ENCODE data around the gene TTN.

TTN gene

GRCh38 chr2:178592655-178593054 is 214.6 kb downstream of the TTN start:
- H3K9me2 ChIP-seq (replicated peaks; ENCODE audit: low read depth, low read length), result no peaks in the 10 kb centered on the region
- no peaks in the 10 kb centered on the region for H3K4me1 ChIP-seq (ENCODE audit: insufficient read depth, low read length, poor library complexity, severe bottlenecking)
- H3K27me3 ChIP-seq (ENCODE audit: insufficient read depth, low read length, poor library complexity, severe bottlenecking), result no peaks in the 10 kb centered on the region
- H2AFZ ChIP-seq (ENCODE audit: low read length), result no peak overlapping the region
- H3K9me3 ChIP-seq (ENCODE audit: insufficient read depth, low read depth, low read length), result no peaks in the 10 kb centered on the region
- H3K36me3 ChIP-seq (ENCODE audit: insufficient read depth, low read length), result no peaks in the 10 kb centered on the region
- H3K4me2 ChIP-seq (ENCODE audit: low read depth, low read length, poor library complexity, severe bottlenecking), result no peak overlapping the region
- no peaks in the 10 kb centered on the region for H3F3A ChIP-seq (ENCODE audit: low read depth)
- H4K20me1 ChIP-seq (ENCODE audit: insufficient read depth, low read length, poor library complexity, severe bottlenecking), result no peaks in the 10 kb centered on the region
- H3K9ac ChIP-seq (ENCODE audit: low read depth, low read length, poor library complexity, severe bottlenecking), result no peak overlapping the region
- no peaks in the 10 kb centered on the region for H3K79me2 ChIP-seq (ENCODE audit: insufficient read depth, low read length)
- no peak overlapping the region for H3K4me3 ChIP-seq (ENCODE audit: low read length, poor library complexity, severe bottlenecking)
- no peak for TF ChIP-seq CTCF (conservative IDR thresholded peaks at IDR 0.05; ENCODE audit: low read length)
- no peak for TF ChIP-seq EZH2phosphoT487 (IDR thresholded peaks at IDR 0.05; ENCODE audit: borderline replicate concordance)

GRCh38 chr2:178589335-178589734 is 217.9 kb downstream of the TTN start:
- H3F3A ChIP-seq (ENCODE audit: low read depth), result no peaks in the 10 kb centered on the region
- no peaks in the 10 kb centered on the region for H3K79me2 ChIP-seq (ENCODE audit: insufficient read depth, low read length)
- H3K4me3 ChIP-seq (ENCODE audit: low read length, poor library complexity, severe bottlenecking), result no peak overlapping the region
- no peak overlapping the region for H2AFZ ChIP-seq (ENCODE audit: low read length)
- no peaks in the 10 kb centered on the region for H4K20me1 ChIP-seq (ENCODE audit: insufficient read depth, low read length, poor library complexity, severe bottlenecking)
- H3K9ac ChIP-seq (ENCODE audit: low read depth, low read length, poor library complexity, severe bottlenecking), result no peak overlapping the region
- no peaks in the 10 kb centered on the region for H3K36me3 ChIP-seq (ENCODE audit: insufficient read depth, low read length)
- no peaks in the 10 kb centered on the region for H3K9me2 ChIP-seq (replicated peaks; ENCODE audit: low read depth, low read length)
- no peaks in the 10 kb centered on the region for H3K27me3 ChIP-seq (ENCODE audit: insufficient read depth, low read length, poor library complexity, severe bottlenecking)
- H3K4me1 ChIP-seq (ENCODE audit: insufficient read depth, low read length, poor library complexity, severe bottlenecking), result no peaks in the 10 kb centered on the region
- no peak overlapping the region for H3K4me2 ChIP-seq (ENCODE audit: low read depth, low read length, poor library complexity, severe bottlenecking)
- TF ChIP-seq EZH2phosphoT487 (IDR thresholded peaks at IDR 0.05; ENCODE audit: borderline replicate concordance) (no peak), CTCF (conservative IDR thresholded peaks at IDR 0.05; ENCODE audit: low read length) (no peak)
- no peaks in the 10 kb centered on the region for H3K9me3 ChIP-seq (ENCODE audit: insufficient read depth, low read depth, low read length)

GRCh38 chr2:178584666-178585065 is 222.6 kb downstream of the TTN start:
- Histone ChIP-seq H4K20me1 (ENCODE audit: insufficient read depth, low read length, poor library complexity, severe bottlenecking) (no peaks in the 10 kb centered on the region), H3K79me2 (ENCODE audit: insufficient read depth, low read length) (no peaks in the 10 kb centered on the region), H3K27me3 (ENCODE audit: insufficient read depth, low read length, poor library complexity, severe bottlenecking) (no peaks in the 10 kb centered on the region), H3K9me2 (replicated peaks; ENCODE audit: low read depth, low read length) (no peaks in the 10 kb centered on the region), H3K4me3 (ENCODE audit: low read length, poor library complexity, severe bottlenecking) (no peak overlapping the region), H3K36me3 (ENCODE audit: insufficient read depth, low read length) (no peaks in the 10 kb centered on the region), H2AFZ (ENCODE audit: low read length) (no peak overlapping the region), H3F3A (ENCODE audit: low read depth) (no peaks in the 10 kb centered on the region), H3K4me2 (ENCODE audit: low read depth, low read length, poor library complexity, severe bottlenecking) (no peak overlapping the region), H3K9me3 (ENCODE audit: insufficient read depth, low read depth, low read length) (no peaks in the 10 kb centered on the region), H3K9ac (ENCODE audit: low read depth, low read length, poor library complexity, severe bottlenecking) (no peak overlapping the region), H3K4me1 (ENCODE audit: insufficient read depth, low read length, poor library complexity, severe bottlenecking) (no peaks in the 10 kb centered on the region)
- TF ChIP-seq CTCF (conservative IDR thresholded peaks at IDR 0.05; ENCODE audit: low read length) (no peak), EZH2phosphoT487 (IDR thresholded peaks at IDR 0.05; ENCODE audit: borderline replicate concordance) (no peak)
